Caco-2 (cell line): ENCODE measurements around the gene STT3B. TPM values are rescaled to one million over a fixed set of nuclear protein-coding genes. Genes with fewer than 3 reads are reported as not detected.
A peak's percentile ranks its signal among the peaks of the same experiment; 100 is the strongest.

Source experiments
- Bru-seq: library from RNA; stranded (reverse); fragments of 400-500 nt; gene quantifications from one replicate; lab custom pipeline; 2021; lab: Mats Ljungman, UMichigan
- BruChase-seq, 2 experiments: library from RNA; stranded (reverse); fragments of 400-500 nt; gene quantifications; one replicate each; lab custom pipeline; 2021; lab: Mats Ljungman, UMichigan
- BruUV-seq: library from RNA; stranded (reverse); fragments of 400-500 nt; replicated peaks from 2 replicates; lab custom pipeline; 2021; lab: Mats Ljungman, UMichigan
- CTCF ChIA-PET: fragments of 300-600 bp; sonication (Branson Sonifier 250); formaldehyde crosslinking; loops from one replicate; lab custom pipeline; 2022; ENCODE audit warnings: antibody characterized with exemption; lab: Charles Lee
- POLR2A ChIA-PET: fragments of 300-600 bp; sonication (Branson Sonifier 250); formaldehyde crosslinking; loops from one replicate; lab custom pipeline; 2022; ENCODE audit warnings: antibody characterized with exemption; lab: Charles Lee
- DNase-seq, 2 experiments: peaks; one replicate each; pipeline versions ENCODE4 v3.0.0 to v3.0.0-alpha.2; 2020 to 2022
- H3K27me3 ChIP-seq: replicated peaks from 2 replicates; pipeline ENCODE4 v1.6.0; 2011; ENCODE audit warnings: low read length; ENCODE audit not compliant: control insufficient read depth, insufficient read depth
- H3K36me3 ChIP-seq: 2 replicates; pipeline ENCODE4 v1.5.1; 2011; ENCODE audit warnings: low read length; ENCODE audit not compliant: control insufficient read depth, insufficient read depth
- H3K4me1 ChIP-seq: fragments of 250-450 bp; sonication (Bioruptor Pico); 2 replicates; pipeline ENCODE4 v1.5.1; 2020; ENCODE audit warnings: mild to moderate bottlenecking
- H3K4me3 ChIP-seq: 2 replicates; pipeline ENCODE4 v1.5.1; 2011; ENCODE audit warnings: low read depth, mild to moderate bottlenecking, control low read depth, low read length
- H3K9me3 ChIP-seq: fragments of 250-450 bp; sonication (Bioruptor Pico); 2 replicates; pipeline ENCODE4 v1.5.1; 2020; ENCODE audit warnings: mild to moderate bottlenecking, moderate library complexity
- H3K27ac Mint-ChIP-seq: one replicate; pipeline ENCODE4 v1.8.0; 2022; ENCODE audit warnings: mixed read lengths; ENCODE audit not compliant: unreplicated experiment
- H3K27me3 Mint-ChIP-seq: one replicate; pipeline ENCODE4 v1.8.0; 2022; ENCODE audit warnings: mixed read lengths; ENCODE audit not compliant: insufficient read depth, unreplicated experiment
- H3K36me3 Mint-ChIP-seq: one replicate; pipeline ENCODE4 v1.8.0; 2022; ENCODE audit warnings: mild to moderate bottlenecking, mixed read lengths; ENCODE audit not compliant: insufficient read depth, unreplicated experiment
- H3K4me1 Mint-ChIP-seq: one replicate; pipeline ENCODE4 v1.8.0; 2022; ENCODE audit warnings: low read depth, mixed read lengths; ENCODE audit not compliant: unreplicated experiment
- H3K4me3 Mint-ChIP-seq: one replicate; pipeline ENCODE4 v1.8.0; 2022; ENCODE audit warnings: mild to moderate bottlenecking, moderate library complexity, mixed read lengths; ENCODE audit not compliant: unreplicated experiment
- H3K9me3 Mint-ChIP-seq: one replicate; pipeline ENCODE4 v1.8.0; 2022; ENCODE audit warnings: mixed read lengths; ENCODE audit not compliant: unreplicated experiment
- intact Hi-C: fragments of 100-400 bp; cut with micrococcal nuclease; formaldehyde crosslinking; loops from one replicate; pipeline ENCODE4 v1.10.0; 2022; ENCODE audit not compliant: unreplicated experiment
- long read RNA-seq: library from polyadenylated mRNA; stranded (forward); transcript quantifications from one replicate; pipeline ENCODE4 v2.0.0, GENCODE V29; 2022
- total RNA-seq: library from RNA; stranded (reverse); gene quantifications from 2 replicates; pipeline ENCODE4 v1.2.3, GENCODE V29; 2022
- TF ChIP-seq, protein P1 (sequence below), 2 experiments: fragments of 200-600 bp in 1 of 2; IDR thresholded peaks; 1 replicate in 1 of 2; 2 replicates in 1 of 2; pipeline versions ENCODE4 v1.5.1 to v1.8.0; 2011 to 2022; ENCODE audit warnings: antibody characterized with exemption in 1 of 2, control low read depth in 1 of 2, inconsistent platforms in 1 of 2, low read depth in 1 of 2, low read length in 1 of 2, mild to moderate bottlenecking in 1 of 2, moderate library complexity in 1 of 2; ENCODE audit not compliant: insufficient read depth in 1 of 2, severe bottlenecking in 1 of 2, unreplicated experiment in 1 of 2

Gene STT3B
- 162 and 165 TPM in 2 replicates for total RNA-seq
- Bru-seq, nascent RNA, result percentile 96 among the genes with signal in this experiment
- BruChase-seq, experiment 1, labeled RNA remaining after a 2-hour chase, result percentile 91 among the genes with signal in this experiment
- percentile 94 among the genes with signal in this experiment for BruChase-seq, experiment 2, labeled RNA remaining after a 6-hour chase
- long read RNA-seq, full-length matches to known transcripts, result 212 of 242 reads
- long read RNA-seq, partial matches to known transcripts, result 16 of 242 reads
- long read RNA-seq, other reads (novel, unspliced or antisense), result 14 of 242 reads

DNA sequence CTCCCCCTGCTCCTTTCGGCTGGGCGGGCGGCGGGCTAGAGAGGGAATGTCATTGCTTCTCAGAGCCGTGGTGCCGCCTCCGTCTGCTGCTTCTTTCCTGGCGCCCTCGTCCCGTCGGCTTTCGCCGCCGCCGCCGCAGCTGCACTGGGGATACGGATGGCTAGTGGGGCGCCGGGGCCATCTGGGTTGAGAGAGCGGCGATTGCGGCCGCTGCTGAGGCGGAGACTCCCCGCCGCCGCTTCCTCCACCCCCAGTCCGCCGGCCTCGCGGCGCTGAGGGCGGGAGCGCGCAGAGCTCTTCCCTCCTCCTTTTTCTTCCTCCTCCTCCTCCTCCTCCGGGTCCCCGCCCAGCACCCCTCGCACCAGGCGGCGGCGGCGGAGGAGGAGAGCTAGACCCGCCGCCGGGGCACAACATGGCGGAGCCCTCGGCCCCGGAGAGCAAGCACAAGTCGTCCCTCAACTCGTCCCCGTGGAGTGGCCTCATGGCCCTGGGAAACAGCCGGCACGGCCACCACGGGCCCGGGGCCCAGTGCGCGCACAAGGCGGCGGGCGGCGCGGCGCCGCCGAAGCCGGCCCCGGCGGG is at the start of gene STT3B:
Gene STT3B, plus strand, starts transcription at position 339 of the 582 bp plus-strand sequence. Its CDS starts 74 bp downstream, at position 413.
- no peaks in the 10 kb centered on the region for H3K9me3 ChIP-seq
- DNase-seq, result peak; percentile 80
- POLR2A ChIA-PET, result interaction anchor here (0.6 to 2.1 kb wide), 21 partner anchors 10 to 1455 kb away, joined by 3 to 13 read pairs (median 4); partner anchors contain the start of gene TGFBR2
- Mint-ChIP-seq H3K4me1 (peaks cover 12% of the 10 kb centered on the region), H3K9me3 (no peaks in the 10 kb centered on the region), H3K27me3 (no peaks in the 10 kb centered on the region), H3K36me3 (peaks cover 14% of the 10 kb centered on the region), H3K4me3 (peak within 1 kb of the TSS; percentile 89), H3K27ac (peak within 1 kb of the TSS; percentile 98)
- H3K36me3 ChIP-seq, result no peaks in the 10 kb centered on the region
- H3K27me3 ChIP-seq, result no peaks in the 10 kb centered on the region
- intact Hi-C loops, result loop anchor here (1.0 to 10.0 kb wide), 4 partner anchors 45 to 598 kb away; no protein-coding TSS in a partner anchor
- no TSS peak for BruUV-seq
- CTCF ChIA-PET, result interaction anchor here (0.6 to 1.1 kb wide), 4 partner anchors 162 to 449 kb away, joined by 3 to 9 read pairs (median 4); partner anchors contain the start of gene ZNF860
- peaks cover 25% of the 10 kb centered on the region for H3K4me1 ChIP-seq
- peak within 1 kb of the TSS; percentile 97 for H3K4me3 ChIP-seq
- TF ChIP-seq, protein P1, sequence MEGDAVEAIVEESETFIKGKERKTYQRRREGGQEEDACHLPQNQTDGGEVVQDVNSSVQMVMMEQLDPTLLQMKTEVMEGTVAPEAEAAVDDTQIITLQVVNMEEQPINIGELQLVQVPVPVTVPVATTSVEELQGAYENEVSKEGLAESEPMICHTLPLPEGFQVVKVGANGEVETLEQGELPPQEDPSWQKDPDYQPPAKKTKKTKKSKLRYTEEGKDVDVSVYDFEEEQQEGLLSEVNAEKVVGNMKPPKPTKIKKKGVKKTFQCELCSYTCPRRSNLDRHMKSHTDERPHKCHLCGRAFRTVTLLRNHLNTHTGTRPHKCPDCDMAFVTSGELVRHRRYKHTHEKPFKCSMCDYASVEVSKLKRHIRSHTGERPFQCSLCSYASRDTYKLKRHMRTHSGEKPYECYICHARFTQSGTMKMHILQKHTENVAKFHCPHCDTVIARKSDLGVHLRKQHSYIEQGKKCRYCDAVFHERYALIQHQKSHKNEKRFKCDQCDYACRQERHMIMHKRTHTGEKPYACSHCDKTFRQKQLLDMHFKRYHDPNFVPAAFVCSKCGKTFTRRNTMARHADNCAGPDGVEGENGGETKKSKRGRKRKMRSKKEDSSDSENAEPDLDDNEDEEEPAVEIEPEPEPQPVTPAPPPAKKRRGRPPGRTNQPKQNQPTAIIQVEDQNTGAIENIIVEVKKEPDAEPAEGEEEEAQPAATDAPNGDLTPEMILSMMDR (IDR thresholded peaks at IDR 0.05; ENCODE audit: insufficient read depth in 1 of 2, low read depth in 1 of 2, low read length in 1 of 2, severe bottlenecking in 1 of 2, unreplicated experiment in 1 of 2), result no peak

DNA sequence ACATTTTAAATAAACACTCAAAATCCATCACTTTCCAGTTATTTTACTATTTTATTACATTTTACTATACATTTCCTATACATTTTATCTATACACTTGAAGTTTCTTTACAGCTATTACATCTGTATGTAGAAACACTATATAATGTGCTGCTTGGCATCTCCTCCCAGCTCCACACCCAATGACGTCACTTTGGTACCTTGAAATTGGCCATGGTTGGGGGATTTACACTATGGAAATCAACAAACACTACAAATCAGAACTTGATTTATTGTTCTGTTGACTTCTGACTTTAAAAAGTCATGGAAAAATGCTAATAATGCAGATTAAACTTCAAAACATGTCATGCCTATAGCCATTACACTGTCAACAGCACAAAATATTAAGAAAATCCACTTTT is 48.9 kb upstream of the STT3B start:
- Mint-ChIP-seq H3K4me3 (no peak overlapping the region), H3K27me3 (no peaks in the 10 kb centered on the region), H3K36me3 (no peaks in the 10 kb centered on the region), H3K27ac (no peak overlapping the region), H3K9me3 (peaks cover 16% of the 10 kb centered on the region), H3K4me1 (peaks cover 24% of the 10 kb centered on the region)
- POLR2A ChIA-PET, result no interaction called here
- CTCF ChIA-PET, result no interaction called here
- DNase-seq, result no peak
- TF ChIP-seq, protein P1 (IDR thresholded peaks at IDR 0.05; ENCODE audit: insufficient read depth in 1 of 2, low read depth in 1 of 2, low read length in 1 of 2, severe bottlenecking in 1 of 2, unreplicated experiment in 1 of 2), result no peak
- Histone ChIP-seq H3K4me1 (peaks cover 20% of the 10 kb centered on the region), H3K4me3 (no peak overlapping the region), H3K36me3 (no peaks in the 10 kb centered on the region), H3K27me3 (no peaks in the 10 kb centered on the region), H3K9me3 (no peaks in the 10 kb centered on the region)
- no TSS peak for BruUV-seq
- intact Hi-C loops, result no loop called here

DNA sequence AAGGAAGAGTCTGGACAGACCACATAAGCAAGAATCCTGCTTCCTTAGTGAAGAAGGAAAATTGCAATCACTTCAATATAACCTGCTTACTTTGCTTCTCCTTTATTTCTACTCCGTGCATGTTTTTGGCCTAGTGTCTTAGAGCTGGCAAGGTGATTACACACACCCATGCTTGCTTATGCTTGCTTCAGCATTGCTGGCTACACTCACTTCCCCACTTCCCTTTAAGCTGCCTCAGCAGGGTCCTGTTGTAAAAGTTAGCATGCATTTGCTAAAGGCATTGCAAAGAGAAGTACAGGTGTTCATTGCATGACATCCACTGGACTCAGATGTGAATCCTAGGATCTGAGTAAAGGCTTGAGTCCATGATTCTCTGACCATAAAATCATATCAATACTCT is 47.5 kb upstream of the STT3B start:
- H3K9me3 Mint-ChIP-seq, result peaks cover 17% of the 10 kb centered on the region
- Histone ChIP-seq H3K4me3 (no peak overlapping the region), H3K9me3 (peaks cover 3% of the 10 kb centered on the region; the same call in 1 of the 2 replicates), H3K4me1 (peaks cover 22% of the 10 kb centered on the region), H3K27me3 (no peaks in the 10 kb centered on the region), H3K36me3 (no peaks in the 10 kb centered on the region)
- POLR2A ChIA-PET, result no interaction called here
- CTCF ChIA-PET, result no interaction called here
- intact Hi-C loops, result loop anchor here (5.0 kb wide), 1 partner anchor 47 kb away; the partner anchor contains the start of gene STT3B
- H3K27ac Mint-ChIP-seq, result no peak overlapping the region
- H3K4me3 Mint-ChIP-seq, result no peak overlapping the region
- no peak for DNase-seq
- TF ChIP-seq, protein P1 (IDR thresholded peaks at IDR 0.05; ENCODE audit: insufficient read depth in 1 of 2, low read depth in 1 of 2, low read length in 1 of 2, severe bottlenecking in 1 of 2, unreplicated experiment in 1 of 2), result no peak
- H3K36me3 Mint-ChIP-seq, result no peaks in the 10 kb centered on the region
- H3K4me1 Mint-ChIP-seq, result peaks cover 25% of the 10 kb centered on the region
- no peaks in the 10 kb centered on the region for H3K27me3 Mint-ChIP-seq
- BruUV-seq, result no TSS peak
